ENCODE data around the gene RASL10B. TPM values are rescaled to one million over a fixed set of nuclear protein-coding genes. Genes with fewer than 3 reads are reported as not detected.
"Not testable (repeated sequence)": the region's sequence is repeated elsewhere in the genome, so short reads cannot be mapped to it uniquely, and the experiment has no call there.

Gene RASL10B
- total RNA-seq, 3 donors from 2014 or later, result 0.65 to 4.6 TPM; not detected in 1

DNA sequence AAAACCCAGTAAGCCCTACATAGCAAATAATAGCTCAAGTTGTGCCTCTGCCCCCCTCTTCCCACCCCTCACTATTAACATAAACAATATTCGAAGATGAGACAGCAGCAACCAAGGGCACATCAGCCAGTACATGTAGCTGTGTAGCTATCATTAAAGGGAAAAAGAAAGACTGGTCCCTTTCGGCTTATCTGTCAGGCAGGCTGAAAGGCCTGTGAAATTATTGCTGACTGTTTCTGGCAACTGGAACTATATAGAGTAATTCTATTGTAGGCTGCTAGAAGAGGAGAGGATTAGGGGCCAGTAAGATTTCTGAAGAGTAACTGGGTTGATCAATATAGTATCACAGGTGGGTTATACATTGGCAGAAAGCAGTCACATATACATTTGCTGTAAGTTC, 36.5 kb upstream of the RASL10B start:
- Histone ChIP-seq H3K36me3 (ENCODE audit: low read depth) (peaks cover 6% of the 10 kb centered on the region), H3K4me1 (ENCODE audit: low read depth) (no peaks in the 10 kb centered on the region), H3K9me3 (no peaks in the 10 kb centered on the region), H3K4me3 (no peak overlapping the region)
- intact Hi-C loops (cut with DNase I, micrococcal nuclease), result no loop called here
- DNase-seq (no peak), ATAC-seq (no peak)
- TF ChIP-seq, protein P1, sequence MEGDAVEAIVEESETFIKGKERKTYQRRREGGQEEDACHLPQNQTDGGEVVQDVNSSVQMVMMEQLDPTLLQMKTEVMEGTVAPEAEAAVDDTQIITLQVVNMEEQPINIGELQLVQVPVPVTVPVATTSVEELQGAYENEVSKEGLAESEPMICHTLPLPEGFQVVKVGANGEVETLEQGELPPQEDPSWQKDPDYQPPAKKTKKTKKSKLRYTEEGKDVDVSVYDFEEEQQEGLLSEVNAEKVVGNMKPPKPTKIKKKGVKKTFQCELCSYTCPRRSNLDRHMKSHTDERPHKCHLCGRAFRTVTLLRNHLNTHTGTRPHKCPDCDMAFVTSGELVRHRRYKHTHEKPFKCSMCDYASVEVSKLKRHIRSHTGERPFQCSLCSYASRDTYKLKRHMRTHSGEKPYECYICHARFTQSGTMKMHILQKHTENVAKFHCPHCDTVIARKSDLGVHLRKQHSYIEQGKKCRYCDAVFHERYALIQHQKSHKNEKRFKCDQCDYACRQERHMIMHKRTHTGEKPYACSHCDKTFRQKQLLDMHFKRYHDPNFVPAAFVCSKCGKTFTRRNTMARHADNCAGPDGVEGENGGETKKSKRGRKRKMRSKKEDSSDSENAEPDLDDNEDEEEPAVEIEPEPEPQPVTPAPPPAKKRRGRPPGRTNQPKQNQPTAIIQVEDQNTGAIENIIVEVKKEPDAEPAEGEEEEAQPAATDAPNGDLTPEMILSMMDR (IDR thresholded peaks at IDR 0.05), result no peak

DNA sequence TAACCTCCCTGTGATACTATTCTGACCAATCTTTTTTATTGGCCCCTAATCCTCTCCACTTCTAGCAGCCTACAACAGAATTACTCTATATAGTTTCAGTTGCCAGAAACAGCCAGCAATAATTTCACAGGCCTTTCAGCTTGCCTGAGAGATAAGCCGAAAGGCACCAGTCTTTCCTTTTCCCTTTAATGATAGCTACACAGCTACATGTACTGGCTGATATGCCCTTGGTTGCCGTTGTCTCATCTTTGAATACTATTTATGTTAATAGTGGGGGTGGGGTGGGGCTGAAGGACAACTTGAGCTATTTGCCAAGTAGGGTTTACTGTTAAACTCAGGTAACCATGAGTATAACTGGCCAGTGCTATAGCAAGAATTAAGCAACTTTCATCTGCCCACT, 35.8 kb upstream of the RASL10B start:
- TF ChIP-seq, protein P1 (IDR thresholded peaks at IDR 0.05), result no peak
- no peak for ATAC-seq
- no peak for DNase-seq
- peaks cover 6% of the 10 kb centered on the region for H3K36me3 ChIP-seq (ENCODE audit: low read depth)
- no peaks in the 10 kb centered on the region for H3K9me3 ChIP-seq
- H3K4me3 ChIP-seq, result no peak overlapping the region
- no peaks in the 10 kb centered on the region for H3K4me1 ChIP-seq (ENCODE audit: low read depth)
- intact Hi-C loops (cut with DNase I, micrococcal nuclease), result no loop called here

GRCh38 chr17:35698800-35699199, 32.6 kb upstream of the RASL10B start:
- Histone ChIP-seq H3K4me1 (ENCODE audit: low read depth) (no peaks in the 10 kb centered on the region), H3K36me3 (ENCODE audit: low read depth) (peaks cover 6% of the 10 kb centered on the region), H3K9me3 (no peaks in the 10 kb centered on the region), H3K4me3 (no peak overlapping the region)
- DNase-seq (no peak), ATAC-seq (no peak)
- TF ChIP-seq, protein P1 (IDR thresholded peaks at IDR 0.05), result no peak
- intact Hi-C loops (cut with DNase I, micrococcal nuclease), result no loop called here

GRCh38 chr17:35700150-35700549, 31.3 kb upstream of the RASL10B start:
- no peak overlapping the region for H3K4me3 ChIP-seq
- no peaks in the 10 kb centered on the region for H3K4me1 ChIP-seq (ENCODE audit: low read depth)
- H3K9me3 ChIP-seq, result no peaks in the 10 kb centered on the region
- TF ChIP-seq, protein P1 (IDR thresholded peaks at IDR 0.05), result no peak
- H3K36me3 ChIP-seq (ENCODE audit: low read depth), result peaks cover 6% of the 10 kb centered on the region
- no peak for DNase-seq
- intact Hi-C loops (cut with DNase I, micrococcal nuclease), result no loop called here
- no peak for ATAC-seq

- Histone ChIP-seq H3K4me1 (ENCODE audit: low read depth) (no peaks in the 10 kb centered on the region), H3K4me3 (no peak overlapping the region), H3K36me3 (ENCODE audit: low read depth) (no peaks in the 10 kb centered on the region), H3K9me3 (no peaks in the 10 kb centered on the region)
- DNase-seq, result no peak
- intact Hi-C loops (cut with DNase I, micrococcal nuclease), result no loop called here
- ATAC-seq, result no peak
- TF ChIP-seq, protein P1 (IDR thresholded peaks at IDR 0.05), result no peak
Measured at GRCh38 chr17:35701491-35701890, 29.9 kb upstream of the RASL10B start.

- DNase-seq; H3K36me3 ChIP-seq (ENCODE audit: low read depth); ATAC-seq; H3K4me1 ChIP-seq (ENCODE audit: low read depth); H3K9me3 ChIP-seq; H3K4me3 ChIP-seq; intact Hi-C loops (cut with DNase I, micrococcal nuclease): not testable (repeated sequence)
Measured at GRCh38 chr17:35703308-35703707, 28.1 kb upstream of the RASL10B start.

All from mucosa of descending colon (tissue), 3 donors.